Measurements from ENCODE around the gene MOGAT3.
A peak's percentile ranks its signal among the peaks of the same experiment; 100 is the strongest.

The MOGAT3 gene

DNA sequence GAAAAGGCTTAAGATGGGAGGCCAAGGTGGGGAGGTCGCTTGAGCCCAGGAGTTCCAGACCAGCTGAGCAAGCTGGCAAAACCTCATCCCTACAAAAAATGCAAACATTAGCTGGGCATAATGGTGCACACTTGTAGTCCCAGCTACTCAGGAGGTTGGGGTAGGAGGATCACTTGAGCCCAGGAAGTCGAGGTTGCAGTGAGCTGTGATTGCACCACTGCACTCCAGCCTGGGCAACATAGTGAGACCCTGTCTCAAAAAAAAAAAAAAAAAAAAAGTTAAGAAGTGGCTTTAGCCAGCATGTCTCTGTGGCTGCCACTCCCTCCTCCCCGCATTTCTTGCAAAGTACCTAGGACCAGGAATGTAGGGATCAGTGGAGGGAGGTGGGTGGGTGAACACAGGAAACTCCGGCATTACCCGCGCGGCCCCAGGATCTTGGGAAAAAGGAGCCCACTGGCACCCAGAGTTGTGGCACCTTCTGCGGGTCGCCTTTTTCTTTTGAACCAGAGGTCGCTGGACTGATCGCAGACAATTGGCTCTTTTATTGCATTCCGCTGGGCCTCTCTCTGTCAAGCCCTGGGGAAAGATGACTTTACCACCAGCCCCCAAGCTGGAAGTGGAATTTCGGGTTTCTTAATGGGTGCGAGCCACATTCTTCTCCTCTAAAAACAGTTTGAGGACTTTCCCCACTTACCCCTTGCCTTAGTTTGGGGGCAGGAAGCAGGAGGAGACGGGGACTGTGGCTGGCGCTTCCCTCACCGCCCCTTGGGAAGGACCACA is 39.0 kb downstream of the MOGAT3 start:
- TF ChIP-seq, protein P1, sequence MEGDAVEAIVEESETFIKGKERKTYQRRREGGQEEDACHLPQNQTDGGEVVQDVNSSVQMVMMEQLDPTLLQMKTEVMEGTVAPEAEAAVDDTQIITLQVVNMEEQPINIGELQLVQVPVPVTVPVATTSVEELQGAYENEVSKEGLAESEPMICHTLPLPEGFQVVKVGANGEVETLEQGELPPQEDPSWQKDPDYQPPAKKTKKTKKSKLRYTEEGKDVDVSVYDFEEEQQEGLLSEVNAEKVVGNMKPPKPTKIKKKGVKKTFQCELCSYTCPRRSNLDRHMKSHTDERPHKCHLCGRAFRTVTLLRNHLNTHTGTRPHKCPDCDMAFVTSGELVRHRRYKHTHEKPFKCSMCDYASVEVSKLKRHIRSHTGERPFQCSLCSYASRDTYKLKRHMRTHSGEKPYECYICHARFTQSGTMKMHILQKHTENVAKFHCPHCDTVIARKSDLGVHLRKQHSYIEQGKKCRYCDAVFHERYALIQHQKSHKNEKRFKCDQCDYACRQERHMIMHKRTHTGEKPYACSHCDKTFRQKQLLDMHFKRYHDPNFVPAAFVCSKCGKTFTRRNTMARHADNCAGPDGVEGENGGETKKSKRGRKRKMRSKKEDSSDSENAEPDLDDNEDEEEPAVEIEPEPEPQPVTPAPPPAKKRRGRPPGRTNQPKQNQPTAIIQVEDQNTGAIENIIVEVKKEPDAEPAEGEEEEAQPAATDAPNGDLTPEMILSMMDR (IDR thresholded peaks at IDR 0.05): no peak
- no peak for TF ChIP-seq ZFX (IDR thresholded peaks at IDR 0.05; ENCODE audit: borderline replicate concordance)
- peak overlapping the region; percentile 100 for H3K27ac ChIP-seq

DNA sequence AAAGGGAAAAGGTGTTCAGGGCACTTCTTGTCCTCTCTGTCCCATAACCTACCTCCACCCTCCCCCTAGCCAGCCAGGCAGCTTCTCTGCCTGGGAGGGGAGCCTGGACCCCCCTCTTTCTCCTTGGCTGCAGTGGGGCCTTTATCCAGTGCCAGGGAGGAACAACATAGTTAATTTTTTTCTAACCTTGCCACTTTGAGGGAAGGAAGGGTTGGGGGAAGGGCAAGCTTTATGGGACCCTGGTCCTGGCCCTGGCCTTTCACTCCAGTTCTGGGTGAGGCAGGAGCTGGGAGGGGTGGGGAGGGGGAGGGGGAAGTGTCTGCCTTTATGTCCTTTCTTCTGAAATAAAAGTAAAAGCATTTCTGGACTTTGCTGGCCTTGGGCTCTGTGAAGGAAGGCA is 39.9 kb downstream of the MOGAT3 start:
- no peak for TF ChIP-seq ZFX (IDR thresholded peaks at IDR 0.05; ENCODE audit: borderline replicate concordance)
- TF ChIP-seq, protein P1 (IDR thresholded peaks at IDR 0.05): no peak
- H3K27ac ChIP-seq: peak overlapping the region; percentile 100

DNA sequence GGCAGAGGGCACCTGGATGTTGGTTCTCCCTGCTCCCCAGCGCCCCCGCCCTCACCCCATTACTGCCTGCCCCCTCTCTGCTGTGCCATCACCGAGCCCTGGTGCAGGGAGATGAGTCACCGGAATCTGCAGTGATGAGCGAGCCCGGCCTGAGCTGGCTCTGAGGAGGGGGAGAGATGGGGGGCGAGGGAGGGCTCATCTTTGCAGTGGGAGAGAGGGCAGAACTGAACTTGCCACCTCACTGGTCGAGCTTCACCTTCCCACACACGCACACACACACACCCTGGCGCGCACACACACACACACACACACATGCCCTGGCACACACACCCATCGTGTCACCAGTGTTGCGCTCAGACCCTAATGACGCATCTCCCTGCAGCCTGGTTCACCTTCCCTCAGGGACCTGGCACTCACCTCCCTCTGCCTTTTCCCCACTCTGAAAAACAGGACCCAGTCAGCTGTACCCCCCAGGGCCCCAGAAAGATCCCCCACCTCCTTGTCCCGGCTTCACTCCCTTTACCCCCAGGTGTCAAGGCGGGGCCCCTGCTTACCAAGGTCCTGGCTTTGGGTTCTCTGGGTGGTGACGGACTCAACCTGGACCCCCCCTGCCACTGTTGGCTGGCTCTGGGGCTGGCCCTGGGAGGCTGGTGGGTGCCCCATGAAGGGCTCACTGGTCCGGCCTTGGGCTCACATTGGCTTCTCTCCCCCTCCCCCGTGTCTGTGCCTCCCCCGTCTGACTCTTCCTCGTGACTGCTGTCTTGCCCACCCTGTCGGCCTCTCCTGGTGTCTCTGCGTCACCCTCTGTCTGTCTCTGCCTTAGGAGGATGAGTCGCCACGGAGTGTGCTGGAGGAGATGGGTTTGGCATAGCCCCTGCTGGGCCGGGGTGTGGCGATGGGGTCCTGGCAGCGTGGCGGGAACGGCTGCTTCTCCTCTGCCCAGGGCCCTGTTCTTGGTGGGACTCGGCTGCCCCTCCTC is 40.9 kb downstream of the MOGAT3 start:
- peak overlapping the region; percentile 100 for H3K27ac ChIP-seq
- TF ChIP-seq, protein P1 (IDR thresholded peaks at IDR 0.05): no peak
- no peak for TF ChIP-seq ZFX (IDR thresholded peaks at IDR 0.05; ENCODE audit: borderline replicate concordance)

DNA sequence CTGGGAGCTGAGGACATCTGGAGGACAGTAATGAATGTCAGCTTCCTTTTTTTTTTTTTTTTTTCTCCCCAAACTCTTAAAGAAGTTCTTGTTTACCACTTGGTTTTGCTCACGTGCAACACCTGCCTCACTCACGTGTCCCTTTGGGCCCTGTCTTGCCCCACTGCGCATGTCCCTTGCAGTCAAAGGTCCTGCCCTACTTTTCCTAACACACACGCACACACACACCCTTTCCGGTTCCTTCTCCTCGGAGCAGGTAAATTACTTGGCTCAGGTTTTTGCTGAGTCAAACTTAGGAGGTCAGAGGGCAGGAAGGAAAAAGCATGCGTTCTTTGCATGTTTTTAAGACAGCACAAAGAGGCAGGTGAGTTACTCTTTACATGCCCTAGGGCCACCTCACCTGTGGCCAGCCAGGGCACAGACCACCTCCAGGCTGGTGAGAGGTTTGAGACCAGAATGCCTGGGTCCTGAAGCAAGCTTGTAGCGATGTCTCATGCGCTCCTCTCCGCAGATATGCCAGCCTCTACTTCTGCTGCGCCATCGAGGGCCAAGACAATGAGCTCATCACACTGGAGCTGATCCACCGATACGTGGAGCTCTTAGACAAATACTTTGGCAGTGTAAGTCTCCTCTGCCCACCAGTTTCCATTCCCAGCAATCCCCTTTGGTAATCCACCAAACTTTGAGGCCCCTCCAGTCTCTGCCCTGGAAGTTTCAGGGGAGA is 43.8 kb downstream of the MOGAT3 start:
- H3K27ac ChIP-seq: peak overlapping the region; percentile 87

DNA sequence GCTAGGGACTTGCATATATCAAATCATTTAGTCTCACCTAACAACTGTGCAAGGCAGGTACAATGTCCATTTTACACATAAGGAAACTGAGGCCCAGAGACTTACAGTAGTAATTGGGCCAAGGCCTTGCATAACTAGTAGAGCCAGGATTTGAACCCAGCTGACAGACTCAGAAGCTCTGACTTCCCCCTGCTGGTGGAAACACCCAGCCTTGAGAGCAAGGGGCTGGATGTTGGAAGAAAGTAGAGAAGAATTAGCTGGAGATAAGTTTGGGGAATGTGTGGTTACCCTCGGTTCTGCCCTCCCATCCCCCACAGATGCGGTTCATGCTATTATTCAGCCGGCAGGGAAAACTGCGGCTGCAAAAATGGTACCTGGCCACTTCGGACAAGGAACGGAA is 44.6 kb downstream of the MOGAT3 start:
- peak overlapping the region; percentile 87 for H3K27ac ChIP-seq
- TF ChIP-seq, protein P1 (IDR thresholded peaks at IDR 0.05): peak; percentile 30; the same call in 1 of the 2 replicates
- no peak for TF ChIP-seq ZFX (IDR thresholded peaks at IDR 0.05; ENCODE audit: borderline replicate concordance)

More for the DNA sequence above, 43.8 kb downstream of the MOGAT3 start:
- no peak for TF ChIP-seq ZFX (IDR thresholded peaks at IDR 0.05; ENCODE audit: borderline replicate concordance)
- TF ChIP-seq, protein P1 (IDR thresholded peaks at IDR 0.05): no peak

DNA sequence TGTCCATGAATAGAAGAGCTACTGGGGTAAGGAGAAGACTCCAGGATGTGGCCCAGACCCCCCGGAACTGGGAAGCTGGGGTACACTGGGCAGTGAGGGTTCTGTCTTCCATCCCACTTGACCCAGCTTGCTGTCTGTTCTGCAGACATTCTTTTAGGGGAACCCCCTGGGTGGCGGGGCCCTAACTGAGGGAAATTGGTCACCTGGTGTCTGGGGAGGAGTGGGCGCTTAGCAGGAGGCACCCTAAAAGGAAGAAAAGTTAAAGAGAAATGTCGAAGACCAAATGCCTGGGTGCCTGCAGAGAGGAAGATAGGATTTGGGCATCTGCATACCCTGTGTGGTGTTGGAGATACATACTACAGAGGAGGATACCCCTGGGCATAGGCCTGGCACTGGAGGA is 45.5 kb downstream of the MOGAT3 start:
- H3K27ac ChIP-seq: peak overlapping the region; percentile 87
- no peak for TF ChIP-seq ZFX (IDR thresholded peaks at IDR 0.05; ENCODE audit: borderline replicate concordance)
- TF ChIP-seq, protein P1 (IDR thresholded peaks at IDR 0.05): no peak
